ENCODE measurements around the gene VRK1.

GRCh38 chr14:96776791-96777190 lies 20.4 kb upstream of the VRK1 start:
- TF ChIP-seq GABPA (IDR thresholded peaks at IDR 0.05; ENCODE audit: low read depth) (no peak), POLR2A (IDR thresholded peaks at IDR 0.05; ENCODE audit: low read depth, low read length) (no peak), JUND (IDR thresholded peaks at IDR 0.05; ENCODE audit: low read depth, low read length) (no peak), HSF1 (IDR thresholded peaks at IDR 0.05; ENCODE audit: low read depth, low read length) (no peak), CHD1 (IDR thresholded peaks at IDR 0.05; ENCODE audit: low read depth, low read length) (no peak), RELA (IDR thresholded peaks at IDR 0.05; ENCODE audit: borderline replicate concordance, partially characterized antibody) (no peak), POLR2AphosphoS5 (IDR thresholded peaks at IDR 0.05; ENCODE audit: low read length) (no peak), CHD4 (IDR thresholded peaks at IDR 0.05) (no peak), TAF1 (IDR thresholded peaks at IDR 0.05; ENCODE audit: borderline replicate concordance, low read depth, low read length) (no peak), EGR1 (IDR thresholded peaks at IDR 0.05; ENCODE audit: borderline replicate concordance in 1 of 2, low read depth in 2 of 2, low read length in 2 of 2) (no peak), CTCF (IDR thresholded peaks at IDR 0.05 in 2 of 3, conservative IDR thresholded peaks at IDR 0.05 in 1 of 3; ENCODE audit: control insufficient read depth in 2 of 3, extremely low read depth in 1 of 3, insufficient read depth in 1 of 3, low read depth in 3 of 3, low read length in 3 of 3) (no peak), SIN3A (IDR thresholded peaks at IDR 0.05; ENCODE audit: low read depth, low read length) (no peak)

Measured in GM12878 (cell line).